ENCODE measurements around the gene SLC25A27.

- TF ChIP-seq, protein P1, sequence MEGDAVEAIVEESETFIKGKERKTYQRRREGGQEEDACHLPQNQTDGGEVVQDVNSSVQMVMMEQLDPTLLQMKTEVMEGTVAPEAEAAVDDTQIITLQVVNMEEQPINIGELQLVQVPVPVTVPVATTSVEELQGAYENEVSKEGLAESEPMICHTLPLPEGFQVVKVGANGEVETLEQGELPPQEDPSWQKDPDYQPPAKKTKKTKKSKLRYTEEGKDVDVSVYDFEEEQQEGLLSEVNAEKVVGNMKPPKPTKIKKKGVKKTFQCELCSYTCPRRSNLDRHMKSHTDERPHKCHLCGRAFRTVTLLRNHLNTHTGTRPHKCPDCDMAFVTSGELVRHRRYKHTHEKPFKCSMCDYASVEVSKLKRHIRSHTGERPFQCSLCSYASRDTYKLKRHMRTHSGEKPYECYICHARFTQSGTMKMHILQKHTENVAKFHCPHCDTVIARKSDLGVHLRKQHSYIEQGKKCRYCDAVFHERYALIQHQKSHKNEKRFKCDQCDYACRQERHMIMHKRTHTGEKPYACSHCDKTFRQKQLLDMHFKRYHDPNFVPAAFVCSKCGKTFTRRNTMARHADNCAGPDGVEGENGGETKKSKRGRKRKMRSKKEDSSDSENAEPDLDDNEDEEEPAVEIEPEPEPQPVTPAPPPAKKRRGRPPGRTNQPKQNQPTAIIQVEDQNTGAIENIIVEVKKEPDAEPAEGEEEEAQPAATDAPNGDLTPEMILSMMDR (IDR thresholded peaks at IDR 0.05 in 4 of 5, conservative IDR thresholded peaks at IDR 0.05 in 1 of 5): no peak
- no peak for TF ChIP-seq POLR2A (IDR thresholded peaks at IDR 0.05)
Measured at GRCh38 chr6:46690141-46690755, 37.5 kb downstream of the SLC25A27 start.

All from gastrocnemius medialis (tissue), 4 donors.